HG02798 (cell line): ENCODE data around the gene TGFBR3.
A peak's percentile ranks its signal among the peaks of the same experiment; 100 is the strongest.

Experiments
- ATAC-seq: cut with Tn5 transposase; IDR thresholded peaks from one replicate; pipeline ENCODE4 v1.9.1; 2021; ENCODE audit warnings: mild to moderate bottlenecking; ENCODE audit not compliant: unreplicated experiment, poor library complexity

The TGFBR3 gene

GRCh38 chr1:91765880-91766443 is 120.0 kb downstream of the TGFBR3 start:
- no peak for ATAC-seq

DNA sequence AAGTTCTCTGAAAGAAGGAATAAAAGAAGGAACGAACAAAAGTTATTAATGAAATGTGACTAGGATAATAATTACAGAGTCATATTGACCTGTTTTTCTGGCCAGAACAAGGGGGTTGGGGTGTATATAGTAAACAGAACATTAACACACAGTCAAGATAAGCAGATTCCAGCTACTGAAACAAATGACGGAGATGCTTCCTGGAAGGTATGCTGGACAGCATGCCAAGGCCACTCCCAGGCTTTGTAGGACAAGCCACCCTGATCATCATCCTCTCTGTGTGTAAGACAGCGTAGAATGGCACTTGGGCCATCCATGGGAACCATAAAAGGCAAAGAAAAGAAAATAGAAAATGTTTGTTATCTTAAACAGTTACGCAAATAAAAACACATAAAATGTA is 120.7 kb downstream of the TGFBR3 start:
- ATAC-seq, result no peak

DNA sequence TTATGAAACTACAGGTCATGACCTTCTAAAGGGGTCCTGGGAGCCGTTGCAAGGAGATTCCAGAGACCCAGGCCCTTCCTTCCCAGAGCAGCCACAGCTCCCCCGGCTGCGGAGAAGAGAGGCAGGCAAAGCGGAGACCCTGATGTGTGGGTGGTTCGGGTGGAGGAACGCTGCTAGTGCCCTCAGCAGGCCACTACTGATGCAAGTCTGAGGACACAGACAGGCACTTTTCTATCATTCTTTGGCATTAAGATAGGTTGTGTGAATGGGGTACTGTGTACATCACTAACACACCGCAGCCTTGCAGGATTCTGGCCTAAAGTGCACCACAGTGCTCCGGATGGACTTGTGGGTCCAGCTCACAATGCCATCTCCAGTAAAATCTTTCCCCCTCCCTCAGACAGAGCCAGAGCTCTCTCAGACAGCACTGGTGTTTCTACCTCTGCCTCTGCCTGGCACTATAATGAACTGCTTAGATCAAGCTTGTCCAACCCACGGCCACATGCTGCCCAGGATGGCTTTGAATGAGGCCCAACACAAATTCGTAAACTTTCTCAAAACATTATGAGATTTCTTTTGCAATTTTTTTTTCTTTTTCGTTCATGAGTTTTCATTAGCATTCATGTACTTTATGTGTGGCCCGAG is 121.4 kb downstream of the TGFBR3 start:
- ATAC-seq, result no peak

GRCh38 chr1:91763252-91763651 is 122.7 kb downstream of the TGFBR3 start:
- no peak for ATAC-seq

- no peak for ATAC-seq
These were observed 124.6 kb downstream of the TGFBR3 start for GRCh38 chr1:91761295-91761721.

DNA sequence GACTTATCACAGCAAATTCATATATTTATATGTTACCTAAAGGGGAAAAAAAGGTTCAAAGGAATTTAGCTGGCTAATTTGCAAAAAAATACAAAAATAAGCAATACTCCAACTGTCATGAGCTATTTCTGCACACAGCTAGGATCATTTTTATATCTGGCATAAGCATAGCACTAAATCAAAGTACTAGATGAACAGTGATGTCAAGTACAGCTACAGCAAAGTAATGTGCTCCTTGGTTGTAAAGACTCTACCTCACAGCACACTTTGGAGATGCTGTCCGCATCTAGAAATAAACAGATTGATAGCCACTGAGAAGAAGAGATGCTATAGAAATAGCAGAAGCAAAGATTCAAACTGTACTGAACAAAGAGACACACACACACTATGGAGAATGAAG is 125.4 kb downstream of the TGFBR3 start:
- no peak for ATAC-seq

DNA sequence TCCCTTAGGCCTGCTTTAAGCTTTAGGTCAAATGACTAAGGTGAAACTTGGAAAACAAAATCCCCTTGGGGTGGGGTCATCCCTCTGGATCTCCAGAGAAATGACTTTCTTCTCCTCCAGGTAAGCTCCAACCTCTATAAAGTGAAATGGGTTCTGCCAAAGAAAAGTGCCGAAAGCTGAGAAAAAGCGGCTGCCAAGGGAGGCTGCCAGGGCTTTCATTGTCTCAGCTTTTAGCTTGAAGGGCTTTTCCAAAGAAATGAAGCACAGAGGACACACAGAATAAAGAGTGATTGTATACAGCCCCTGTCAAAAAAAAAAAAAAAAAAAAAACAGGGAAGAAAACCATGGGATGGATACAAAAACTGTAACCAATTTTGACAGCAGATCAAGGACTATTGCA is 126.9 kb downstream of the TGFBR3 start:
- no peak for ATAC-seq

DNA sequence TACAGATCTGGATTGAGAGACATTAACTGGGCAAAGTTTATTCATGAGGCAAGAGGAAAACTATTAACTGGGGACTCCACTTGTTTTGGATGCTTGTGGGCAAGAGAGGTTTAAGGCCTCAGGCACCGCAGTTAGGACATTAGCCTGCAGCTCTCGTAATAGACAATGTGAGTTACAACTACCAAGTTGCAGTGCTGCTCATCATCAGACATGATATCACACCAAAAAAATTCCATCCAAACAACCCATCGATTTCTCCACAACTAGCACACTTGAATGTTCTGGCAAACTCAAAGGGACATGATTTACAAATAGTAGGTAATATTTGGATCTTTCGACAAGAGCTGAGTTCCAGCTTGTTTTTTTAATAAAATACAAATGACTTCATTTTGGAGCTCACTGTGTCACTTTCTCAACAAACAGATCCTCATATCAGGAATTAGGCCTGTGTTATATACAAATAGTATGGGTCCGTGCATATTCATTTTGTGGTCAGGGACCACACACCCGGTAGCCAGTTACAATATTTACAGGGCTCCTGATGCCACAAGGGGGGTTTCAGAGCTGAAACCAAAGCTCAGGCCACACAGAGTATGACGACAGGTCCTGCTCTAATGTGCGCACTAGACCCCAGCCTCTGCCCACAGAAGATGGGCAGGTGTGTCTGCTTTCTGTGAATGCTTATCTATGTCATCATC is 128.0 kb downstream of the TGFBR3 start:
- no peak for ATAC-seq

GRCh38 chr1:91755702-91756287 is 130.2 kb downstream of the TGFBR3 start:
- no peak for ATAC-seq

- ATAC-seq, result no peak
These were observed 131.0 kb downstream of the TGFBR3 start for GRCh38 chr1:91754816-91755580.

DNA sequence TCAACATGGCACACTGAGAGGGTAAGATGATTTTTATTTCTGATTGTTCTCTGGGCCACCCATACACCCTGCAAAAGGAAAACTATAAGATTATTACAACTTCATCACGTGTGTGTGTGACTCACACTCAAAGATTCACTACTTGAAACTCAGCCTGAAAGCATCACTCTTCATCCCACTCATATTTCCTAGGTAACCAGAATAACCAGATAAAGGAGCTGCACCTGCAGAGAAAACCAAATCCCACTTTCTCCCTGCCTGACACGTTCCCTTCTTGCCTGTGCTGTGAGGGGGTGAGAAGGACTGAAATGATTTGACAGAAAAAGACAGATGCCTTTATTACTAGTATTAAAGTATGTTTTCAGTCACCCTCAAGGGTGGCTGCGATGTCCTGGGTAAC is 131.6 kb downstream of the TGFBR3 start:
- ATAC-seq, result peak; percentile 65

GRCh38 chr1:91753878-91754277 is 132.1 kb downstream of the TGFBR3 start:
- ATAC-seq, result no peak

- peak; percentile 64 for ATAC-seq
These were observed 133.6 kb downstream of the TGFBR3 start for GRCh38 chr1:91752324-91752723.

- no peak for ATAC-seq
These were observed 134.7 kb downstream of the TGFBR3 start for GRCh38 chr1:91751275-91751674.

- ATAC-seq, result no peak
These were observed 135.5 kb downstream of the TGFBR3 start for GRCh38 chr1:91750398-91750996.

DNA sequence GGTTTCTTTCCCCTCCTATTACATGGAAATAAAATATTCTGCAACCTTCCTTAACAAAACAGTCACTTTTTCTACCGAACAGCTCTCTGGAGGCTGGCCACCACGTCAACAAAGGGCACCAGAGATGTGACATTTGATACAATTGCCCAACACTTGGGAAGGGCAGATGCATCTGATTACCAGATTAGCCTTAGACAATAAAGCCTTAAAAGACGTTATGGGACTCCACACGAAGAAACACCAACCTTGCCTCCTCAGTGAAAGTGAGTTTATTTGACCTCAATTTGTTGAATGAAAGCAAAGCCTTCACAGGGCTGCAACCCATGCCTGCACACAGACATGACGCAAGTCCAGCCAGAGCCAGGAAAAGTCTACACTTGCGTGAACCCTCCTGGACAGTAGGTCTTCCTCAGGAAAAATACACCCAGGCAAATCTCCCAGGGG is 136.1 kb downstream of the TGFBR3 start:
- ATAC-seq, result no peak

DNA sequence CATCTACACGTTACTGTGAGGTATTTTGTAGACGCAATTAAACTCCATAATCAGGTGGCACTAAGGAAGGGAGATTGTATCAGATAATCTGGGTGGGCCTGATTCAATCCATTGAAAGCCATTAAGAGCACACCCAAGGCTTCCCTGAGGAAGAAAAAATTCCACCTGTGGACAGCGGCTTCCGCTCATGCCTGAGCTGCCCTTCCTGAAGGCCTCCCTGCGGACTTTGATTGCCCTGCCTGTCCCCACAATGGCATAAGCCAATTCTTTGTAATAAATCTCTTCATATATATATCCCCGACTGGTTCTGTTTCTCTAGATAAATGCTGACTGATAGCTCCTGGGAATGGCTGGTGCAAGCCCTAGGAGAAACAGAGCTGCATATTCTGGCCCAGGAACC is 138.3 kb downstream of the TGFBR3 start:
- no peak for ATAC-seq

DNA sequence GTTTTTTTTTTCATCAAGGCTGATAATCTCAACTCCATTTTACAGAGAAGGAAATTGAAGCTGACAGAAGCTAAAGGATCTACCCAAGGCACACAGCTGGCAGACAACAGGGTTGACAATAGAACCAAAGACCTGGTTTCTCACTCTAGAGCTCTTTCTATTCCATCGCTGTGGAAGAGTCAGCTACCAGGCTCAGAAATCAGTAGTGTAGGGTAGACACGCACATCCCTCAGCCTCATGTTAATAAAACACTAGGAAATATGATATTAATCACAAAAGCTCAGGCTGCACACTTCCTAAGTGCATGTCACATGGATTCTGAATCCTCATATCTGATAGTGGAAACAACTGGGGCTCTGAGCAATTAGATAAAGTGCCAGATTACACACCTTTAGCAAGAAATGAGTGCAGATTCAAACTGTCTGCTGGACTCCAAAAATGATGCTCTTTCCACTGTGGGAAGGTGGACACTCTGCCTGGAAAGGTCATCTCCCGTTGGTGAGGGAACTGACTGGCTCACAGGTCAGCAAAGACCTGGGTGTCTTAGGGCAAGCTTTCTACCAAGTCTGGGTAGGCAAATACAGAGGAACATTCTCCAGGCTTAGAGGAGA is 139.1 kb downstream of the TGFBR3 start:
- ATAC-seq, result no peak

DNA sequence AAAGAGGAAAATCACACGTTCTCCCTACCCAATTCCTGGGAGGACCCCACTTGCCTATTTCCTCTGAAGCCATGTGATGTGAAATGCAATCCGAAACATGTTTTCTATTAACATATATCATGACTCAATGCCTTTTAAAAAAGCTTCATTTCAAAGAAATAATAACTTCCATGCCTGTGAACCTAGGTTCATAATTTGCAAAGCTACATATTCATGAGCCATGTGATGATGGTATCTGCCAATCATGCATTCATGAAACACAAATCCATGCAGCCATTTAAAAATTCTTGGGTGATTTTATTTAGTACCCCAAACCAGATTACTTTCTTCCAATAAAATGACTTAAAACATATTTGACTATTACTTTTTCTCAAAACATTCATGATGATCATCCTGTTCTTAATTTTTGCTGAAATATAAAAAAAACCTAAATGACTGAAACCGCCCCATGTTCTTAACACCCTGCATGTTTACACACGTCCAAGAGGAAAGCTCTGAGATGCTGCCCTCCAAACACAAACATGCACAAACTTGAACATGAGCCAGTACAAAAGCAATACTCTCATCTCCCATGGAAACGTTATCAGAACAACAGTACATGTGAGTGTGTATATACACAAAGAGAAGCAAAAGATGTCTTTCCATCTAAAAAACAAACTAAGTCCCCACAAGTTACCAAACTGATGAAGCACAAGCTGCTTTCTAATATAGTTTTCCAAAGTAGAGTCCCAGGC is 140.1 kb downstream of the TGFBR3 start:
- no peak for ATAC-seq
